Right renal cortex interstitium (tissue), 3 donors: ENCODE data around the gene GNB3. TPM values are rescaled to one million over a fixed set of nuclear protein-coding genes. Genes with fewer than 3 reads are reported as not detected.

Source experiments
- DNase-seq, 3 donors: peaks; one replicate each; pipeline ENCODE4 v3.0.0-alpha.2; 2013; ENCODE audit warnings: low read depth in 3 of 3, low spot score in 2 of 3
- polyA plus RNA-seq, 3 donors: library from polyadenylated mRNA; unstranded; fragments of 120-200 nt; gene quantifications; one replicate each; pipeline ENCODE4 v1.2.1, GENCODE V29; 2013; ENCODE audit not compliant: insufficient read length in 3 of 3

The GNB3 gene
- polyA plus RNA-seq, 3 donors, result 3.7 to 4.3 (median 4.3) TPM

DNA sequence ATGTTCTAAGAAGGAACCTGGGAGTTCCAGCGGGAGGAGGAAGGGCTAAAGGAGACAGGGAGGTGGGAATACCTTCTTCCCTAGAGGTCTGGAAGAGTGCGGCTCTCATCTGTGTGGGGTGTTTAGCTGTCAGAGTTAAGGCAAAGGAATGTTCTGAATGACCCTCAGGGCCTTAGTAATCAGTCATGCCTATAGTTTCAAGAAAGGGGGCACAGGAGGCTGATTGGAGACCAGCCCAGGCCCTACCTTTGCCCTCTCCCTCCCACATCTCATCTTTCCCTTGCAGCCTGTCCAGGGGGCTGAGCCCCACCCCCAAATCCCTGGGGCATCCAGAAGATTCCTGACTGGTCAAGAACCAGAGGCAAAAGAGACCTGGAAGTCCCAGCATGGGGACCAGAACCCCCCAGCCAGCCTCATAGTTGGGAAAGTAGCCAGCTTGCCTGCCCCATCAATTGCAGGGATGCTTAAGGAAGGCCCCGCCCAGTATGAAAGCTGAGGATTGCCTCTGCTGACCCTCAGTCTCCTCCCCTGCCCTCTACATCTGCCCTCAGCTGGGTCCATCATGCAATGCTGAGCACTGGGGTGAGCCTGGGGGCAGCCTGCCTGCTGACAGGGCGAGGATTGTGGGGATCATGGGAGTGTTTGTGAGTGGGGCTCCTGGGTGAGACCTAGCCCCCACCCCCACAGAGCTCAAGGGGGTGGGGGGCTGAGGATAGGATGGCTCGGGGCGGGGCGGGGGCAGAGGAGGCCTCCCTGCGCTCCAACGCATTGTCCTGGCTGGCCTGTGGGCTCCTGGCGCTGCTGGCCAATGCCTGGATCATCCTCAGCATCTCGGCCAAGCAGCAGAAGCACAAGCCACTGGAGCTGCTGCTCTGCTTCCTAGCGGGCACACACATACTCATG, 17.3 kb upstream of the GNB3 start:
- no peak for DNase-seq

DNA sequence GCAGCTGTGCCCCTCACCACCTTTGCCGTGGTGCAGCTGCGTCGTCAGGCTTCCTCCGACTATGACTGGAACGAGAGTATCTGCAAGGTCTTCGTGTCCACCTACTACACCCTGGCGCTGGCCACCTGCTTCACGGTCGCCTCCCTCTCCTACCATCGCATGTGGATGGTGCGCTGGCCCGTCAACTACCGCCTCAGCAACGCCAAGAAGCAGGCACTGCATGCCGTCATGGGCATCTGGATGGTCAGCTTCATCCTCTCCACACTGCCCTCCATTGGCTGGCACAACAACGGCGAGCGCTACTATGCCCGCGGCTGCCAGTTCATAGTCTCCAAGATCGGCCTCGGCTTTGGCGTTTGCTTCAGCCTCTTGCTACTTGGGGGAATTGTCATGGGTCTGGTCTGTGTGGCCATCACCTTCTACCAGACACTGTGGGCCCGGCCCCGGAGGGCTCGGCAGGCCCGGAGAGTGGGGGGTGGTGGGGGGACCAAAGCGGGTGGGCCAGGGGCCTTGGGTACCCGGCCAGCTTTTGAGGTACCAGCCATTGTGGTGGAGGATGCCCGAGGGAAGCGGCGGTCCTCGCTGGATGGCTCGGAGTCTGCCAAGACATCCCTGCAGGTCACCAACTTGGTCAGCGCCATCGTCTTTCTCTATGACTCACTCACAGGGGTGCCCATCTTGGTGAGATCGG, 16.5 kb upstream of the GNB3 start:
- DNase-seq, result no peak

DNA sequence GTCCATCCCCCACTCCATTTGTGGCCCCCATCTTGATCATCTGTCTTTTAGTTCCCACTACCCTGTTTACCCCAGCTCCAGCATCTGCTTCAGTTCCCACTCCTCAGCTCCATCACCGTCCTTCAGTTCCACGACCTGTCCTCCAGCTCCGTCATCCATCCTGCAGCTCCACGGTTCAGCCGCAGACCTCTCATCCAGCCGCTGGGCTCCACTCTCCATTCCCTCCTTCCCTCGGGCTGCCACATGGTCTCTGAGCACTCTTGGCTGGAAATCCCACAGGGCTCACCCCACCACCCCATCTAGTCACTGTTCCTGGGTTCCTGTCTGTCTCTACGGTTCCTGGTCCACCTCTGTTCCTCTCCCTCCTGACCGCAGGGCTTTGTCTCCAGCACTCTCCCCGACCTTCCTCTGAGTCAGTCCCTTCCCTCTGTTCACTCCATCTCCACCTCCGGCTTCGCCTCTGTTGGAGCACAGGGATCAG, 15.8 kb upstream of the GNB3 start:
- no peak for DNase-seq

DNA sequence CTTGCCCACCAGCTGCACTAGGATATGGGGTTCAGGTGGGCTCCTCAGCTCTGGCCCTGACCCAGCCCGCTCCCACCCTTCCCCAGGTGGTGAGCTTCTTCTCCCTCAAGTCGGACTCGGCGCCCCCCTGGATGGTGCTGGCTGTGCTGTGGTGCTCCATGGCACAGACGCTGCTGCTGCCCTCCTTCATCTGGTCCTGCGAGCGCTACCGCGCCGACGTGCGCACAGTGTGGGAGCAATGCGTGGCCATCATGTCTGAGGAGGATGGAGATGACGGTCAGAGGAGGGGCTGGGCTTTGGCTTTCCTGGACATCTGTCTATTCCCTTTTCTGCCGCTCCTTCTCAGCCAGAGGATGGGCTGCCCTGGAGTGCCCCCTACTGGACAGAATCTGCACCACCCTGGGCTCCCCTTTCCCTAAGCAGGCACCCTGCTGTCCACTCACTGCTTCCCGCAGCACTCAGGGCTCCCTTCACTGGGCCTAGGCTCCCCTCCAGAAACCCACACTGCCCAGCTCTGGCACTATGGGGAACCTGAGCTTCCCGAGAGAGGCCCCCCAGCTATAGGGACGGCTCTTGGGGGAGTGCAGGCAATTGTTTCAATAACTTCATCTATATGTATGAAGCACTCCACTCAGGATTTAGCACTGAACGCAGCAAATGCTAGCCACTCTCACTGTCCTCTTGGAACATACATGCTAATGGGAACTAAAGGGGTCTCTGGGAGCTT, 15.2 kb upstream of the GNB3 start:
- DNase-seq, result no peak

DNA sequence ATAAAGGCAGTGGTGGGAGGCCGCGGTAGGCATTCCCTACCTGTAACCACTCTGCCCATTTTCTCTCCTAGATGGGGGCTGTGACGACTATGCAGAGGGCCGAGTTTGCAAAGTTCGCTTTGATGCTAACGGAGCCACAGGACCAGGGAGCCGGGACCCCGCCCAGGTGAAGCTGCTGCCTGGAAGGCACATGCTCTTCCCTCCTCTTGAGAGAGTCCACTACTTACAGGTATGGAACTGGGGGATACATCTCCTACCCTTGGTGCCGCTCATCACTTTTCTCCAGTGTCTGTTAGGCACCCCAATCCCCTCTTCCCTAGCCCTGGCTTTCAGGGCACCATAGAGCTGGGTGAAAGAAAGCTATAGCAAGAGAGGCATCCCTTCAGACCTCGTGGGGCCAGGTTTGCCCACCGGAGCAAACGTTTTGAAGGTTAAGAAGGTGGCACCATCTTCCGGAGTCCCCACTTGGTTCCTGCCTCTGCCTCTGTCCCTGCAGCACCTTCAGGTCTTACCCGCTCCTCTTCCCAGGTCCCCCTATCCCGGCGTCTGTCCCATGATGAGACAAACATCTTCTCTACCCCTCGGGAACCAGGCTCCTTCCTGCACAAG, 14.5 kb upstream of the GNB3 start:
- no peak for DNase-seq

DNA sequence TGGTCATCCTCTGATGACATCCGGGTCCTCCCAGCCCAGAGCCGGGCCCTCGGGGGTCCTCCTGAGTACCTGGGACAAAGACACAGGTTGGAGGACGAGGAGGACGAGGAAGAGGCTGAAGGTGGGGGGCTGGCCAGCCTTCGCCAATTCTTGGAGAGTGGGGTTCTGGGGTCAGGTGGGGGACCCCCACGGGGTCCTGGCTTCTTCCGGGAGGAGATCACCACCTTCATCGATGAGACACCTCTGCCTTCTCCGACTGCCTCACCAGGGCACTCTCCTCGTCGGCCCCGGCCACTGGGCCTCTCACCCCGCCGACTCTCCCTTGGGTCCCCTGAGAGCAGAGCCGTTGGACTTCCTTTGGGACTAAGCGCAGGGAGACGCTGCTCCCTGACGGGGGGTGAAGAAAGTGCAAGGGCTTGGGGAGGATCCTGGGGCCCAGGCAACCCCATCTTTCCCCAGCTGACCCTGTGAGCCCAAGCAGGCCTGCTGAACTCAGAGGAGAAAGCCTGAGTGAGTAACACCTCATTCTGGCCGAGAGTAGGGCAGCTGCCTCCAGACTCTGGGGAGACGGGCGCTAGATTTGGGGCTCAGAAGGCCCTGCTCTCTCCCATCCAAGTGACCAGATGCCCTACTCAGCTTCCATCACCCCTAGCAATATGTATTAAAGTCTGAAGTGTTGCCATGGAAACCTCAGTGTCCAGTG, 13.8 kb upstream of the GNB3 start:
- no peak for DNase-seq

DNA sequence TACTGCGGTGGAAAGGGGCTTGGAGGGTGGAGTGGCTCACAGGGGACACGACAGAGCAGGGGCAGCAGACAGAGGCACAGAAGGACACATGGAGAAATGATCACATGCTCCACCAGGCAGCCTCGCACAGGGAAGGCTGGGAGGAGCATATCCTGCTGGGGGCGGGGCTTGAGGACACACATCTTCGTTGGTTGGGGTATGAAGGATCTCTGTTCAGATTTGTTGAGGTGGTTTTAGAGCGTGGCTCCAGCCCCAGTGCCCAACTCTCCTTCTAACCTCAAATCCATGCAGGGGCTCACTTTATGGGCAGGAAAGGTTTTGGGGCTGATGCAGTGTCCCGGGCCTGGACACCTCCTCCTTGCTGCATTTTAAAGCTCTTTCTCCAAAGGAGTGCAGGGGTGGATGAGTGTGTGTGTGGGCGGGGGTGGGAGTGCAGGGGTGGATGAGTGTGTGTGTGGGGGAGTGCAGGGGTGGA, 13.3 kb upstream of the GNB3 start:
- peak in 1 of 3 donors; percentile 81 for DNase-seq

DNA sequence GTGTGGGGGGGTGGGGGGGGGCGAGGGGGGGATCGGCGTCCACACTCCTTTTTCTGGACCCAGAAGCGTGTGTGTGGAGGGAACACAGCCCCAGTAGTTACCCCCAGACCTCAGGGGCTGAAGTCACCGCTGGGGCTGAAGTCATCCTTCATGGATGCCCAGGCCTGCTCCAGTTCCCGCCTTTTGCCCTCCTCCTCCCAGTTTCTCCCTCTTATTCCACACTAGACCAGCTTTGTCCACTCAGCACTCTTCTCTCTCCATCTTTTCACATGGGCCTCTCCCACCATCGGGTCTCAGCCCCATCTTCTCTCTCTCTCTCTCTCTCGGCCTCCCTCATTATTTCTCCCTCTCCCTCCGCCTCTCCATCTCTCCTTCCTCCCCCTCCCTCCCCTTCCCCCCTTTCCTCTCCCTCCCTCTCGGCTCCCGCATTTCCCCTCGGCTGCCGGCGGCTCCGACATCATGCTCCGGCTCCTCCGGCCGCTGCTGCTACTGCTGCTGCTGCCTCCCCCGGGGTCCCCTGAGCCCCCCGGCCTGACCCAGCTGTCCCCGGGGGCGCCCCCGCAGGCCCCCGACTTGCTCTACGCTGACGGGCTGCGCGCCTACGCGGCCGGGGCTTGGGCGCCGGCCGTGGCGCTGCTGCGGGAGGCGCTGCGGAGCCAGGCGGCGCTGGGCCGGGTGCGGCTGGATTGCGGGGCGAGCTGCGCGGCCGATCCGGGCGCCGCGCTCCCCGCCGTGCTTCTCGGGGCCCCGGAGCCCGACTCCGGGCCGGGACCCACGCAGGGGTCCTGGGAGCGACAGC, 12.5 kb upstream of the GNB3 start, which contains the start of gene P3H3:
TSS of gene P3H3 (plus strand) at position 426 of the 799 bp plus-strand sequence. CDS start at position 460, 34 bp downstream.
- DNase-seq, result peak in 1 of 3 donors; percentile 45

DNA sequence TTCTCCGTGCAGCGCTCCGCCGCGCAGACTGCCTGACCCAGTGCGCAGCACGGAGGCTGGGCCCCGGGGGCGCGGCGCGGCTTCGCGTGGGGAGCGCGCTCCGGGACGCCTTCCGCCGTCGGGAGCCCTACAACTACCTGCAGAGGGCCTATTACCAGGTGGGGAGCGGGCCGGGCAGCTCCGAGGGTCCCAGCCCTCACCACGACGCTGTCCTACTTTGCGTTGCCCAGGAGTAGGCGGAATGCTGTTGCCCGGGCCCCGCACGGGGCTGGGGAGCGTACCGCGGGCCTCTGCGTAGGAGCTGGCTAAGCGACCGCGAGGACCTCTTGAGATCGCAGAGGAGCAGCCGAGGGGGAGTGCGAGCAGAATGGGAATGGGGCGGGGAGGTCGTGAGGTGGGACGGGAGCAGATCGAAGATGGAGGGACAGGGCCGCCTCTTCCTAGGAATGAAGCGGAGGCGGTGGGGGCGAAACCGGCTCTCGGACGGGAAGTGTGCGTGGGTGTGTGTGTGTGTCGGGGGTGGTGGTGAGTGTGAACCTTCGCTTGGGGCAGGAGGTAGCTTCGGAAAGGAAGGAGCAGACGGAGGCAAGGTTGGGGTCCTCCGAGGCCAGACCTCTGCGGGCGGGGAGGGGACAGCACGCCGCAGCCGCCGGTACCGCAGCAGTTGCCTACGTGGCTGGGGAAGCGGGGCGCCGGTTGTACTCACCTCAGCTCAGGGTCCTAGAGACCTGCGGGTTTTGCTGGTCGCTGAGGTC, 11.8 kb upstream of the GNB3 start:
- peak in 1 of 3 donors; percentile 44 for DNase-seq

DNA sequence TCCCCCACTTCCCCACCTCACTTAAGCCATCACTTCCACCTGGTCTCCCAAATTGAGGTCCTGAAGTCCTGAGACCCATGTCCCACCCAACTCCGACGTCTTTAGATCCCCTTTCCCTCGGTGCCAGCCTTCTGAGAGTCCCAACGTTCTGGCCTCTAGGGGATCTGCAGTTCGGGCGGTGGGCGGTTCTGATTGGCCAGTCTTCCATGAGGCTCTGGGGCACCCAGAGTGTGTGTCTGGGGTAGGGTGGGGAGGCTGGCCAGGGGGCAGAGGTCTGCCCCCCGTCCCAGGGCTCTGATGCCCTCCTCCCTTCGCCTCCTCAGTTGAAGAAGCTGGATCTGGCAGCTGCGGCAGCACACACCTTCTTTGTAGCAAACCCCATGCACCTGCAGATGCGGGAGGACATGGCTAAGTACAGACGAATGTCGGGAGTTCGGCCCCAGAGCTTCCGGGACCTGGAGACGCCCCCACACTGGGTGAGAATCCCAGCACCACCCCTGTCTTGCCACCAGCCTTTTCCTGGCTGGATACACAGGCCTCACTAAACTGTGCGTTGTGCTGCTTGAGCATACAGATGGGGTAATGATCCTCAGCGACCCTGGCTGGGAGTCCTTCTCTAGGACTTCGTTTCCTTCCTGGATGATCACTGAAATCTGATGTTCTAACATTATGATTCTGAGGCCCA, 11.0 kb upstream of the GNB3 start:
- DNase-seq, result no peak

DNA sequence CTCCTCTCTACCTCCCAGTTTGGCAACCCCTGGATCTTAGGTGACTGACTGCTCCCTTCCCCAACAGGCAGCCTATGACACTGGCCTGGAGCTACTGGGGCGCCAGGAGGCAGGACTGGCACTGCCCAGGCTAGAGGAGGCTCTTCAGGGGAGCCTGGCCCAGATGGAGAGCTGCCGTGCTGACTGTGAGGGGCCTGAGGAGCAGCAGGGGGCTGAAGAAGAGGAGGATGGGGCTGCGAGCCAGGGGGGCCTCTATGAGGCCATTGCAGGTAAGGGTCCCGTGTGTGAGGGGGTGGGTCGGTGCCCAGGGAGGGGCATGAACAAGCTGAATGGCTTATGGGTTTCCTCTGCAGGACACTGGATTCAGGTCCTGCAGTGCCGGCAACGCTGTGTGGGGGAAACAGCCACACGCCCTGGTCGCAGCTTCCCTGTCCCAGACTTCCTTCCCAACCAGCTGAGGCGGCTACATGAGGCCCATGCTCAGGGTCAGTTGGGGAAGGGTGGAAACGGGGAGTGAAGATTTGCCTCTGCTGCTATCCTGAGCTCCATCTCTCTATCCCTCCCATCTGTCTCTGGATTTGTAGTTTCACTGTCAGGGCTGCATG, 10.3 kb upstream of the GNB3 start:
- no peak for DNase-seq

DNA sequence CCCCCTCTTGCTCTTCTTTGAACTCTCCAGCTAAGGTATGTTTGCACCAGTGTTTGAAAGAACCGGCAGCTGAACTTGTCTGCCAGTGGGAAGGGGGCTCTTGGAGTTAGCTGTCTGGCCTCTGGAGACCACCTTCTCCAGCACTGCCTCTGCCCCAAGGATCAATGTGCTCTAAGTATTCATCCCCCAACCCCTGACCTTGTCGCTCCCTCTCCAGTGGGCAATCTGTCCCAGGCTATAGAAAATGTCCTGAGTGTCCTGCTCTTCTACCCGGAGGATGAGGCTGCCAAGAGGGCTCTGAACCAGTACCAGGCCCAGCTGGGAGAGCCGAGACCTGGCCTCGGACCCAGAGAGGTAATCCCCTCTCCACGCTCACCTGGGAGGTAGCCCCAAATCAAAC, 9.7 kb upstream of the GNB3 start:
- no peak for DNase-seq

DNA sequence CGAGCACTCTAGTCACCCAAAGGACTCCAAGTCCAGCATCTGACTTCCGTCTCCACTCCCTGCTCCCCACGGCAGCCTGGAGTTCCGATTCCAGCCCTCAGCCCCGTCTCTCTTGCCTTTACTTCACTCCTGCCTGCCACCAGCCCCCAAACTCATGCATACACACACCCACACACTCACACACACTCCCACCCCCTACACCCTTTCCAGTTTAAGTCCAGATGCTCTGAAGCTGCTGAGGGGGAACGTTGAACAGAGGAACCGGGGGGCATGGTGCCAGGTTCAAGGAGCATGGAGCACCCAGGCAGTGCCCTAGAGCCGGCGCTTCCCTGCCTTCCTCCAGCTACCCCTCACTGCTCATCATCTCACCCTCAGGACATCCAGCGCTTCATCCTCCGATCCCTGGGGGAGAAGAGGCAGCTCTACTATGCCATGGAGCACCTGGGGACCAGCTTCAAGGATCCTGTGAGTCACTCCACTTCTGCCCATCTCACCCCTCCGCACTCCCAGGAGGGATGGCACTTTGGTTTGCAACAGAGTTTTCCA, 9.2 kb upstream of the GNB3 start:
- no peak for DNase-seq

DNA sequence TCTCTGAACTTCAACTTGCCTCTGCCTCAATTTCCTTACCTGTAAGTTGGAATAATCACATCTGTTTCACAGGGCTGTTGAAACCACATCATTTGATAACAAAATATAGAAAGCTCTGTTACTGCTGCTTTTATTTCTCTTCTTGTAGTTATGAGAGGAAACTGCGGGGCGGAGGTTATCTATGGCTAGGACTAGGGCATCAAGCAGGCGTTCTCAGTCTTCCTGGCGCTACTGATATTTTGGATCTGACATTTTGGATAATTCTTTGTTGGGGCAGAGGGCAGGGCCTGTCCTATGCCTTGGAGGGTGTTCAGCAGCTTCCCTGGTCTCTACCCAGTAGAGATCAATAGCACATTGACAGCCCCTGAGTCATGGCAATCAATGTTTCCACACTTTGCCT, 8.6 kb upstream of the GNB3 start:
- DNase-seq, result no peak

DNA sequence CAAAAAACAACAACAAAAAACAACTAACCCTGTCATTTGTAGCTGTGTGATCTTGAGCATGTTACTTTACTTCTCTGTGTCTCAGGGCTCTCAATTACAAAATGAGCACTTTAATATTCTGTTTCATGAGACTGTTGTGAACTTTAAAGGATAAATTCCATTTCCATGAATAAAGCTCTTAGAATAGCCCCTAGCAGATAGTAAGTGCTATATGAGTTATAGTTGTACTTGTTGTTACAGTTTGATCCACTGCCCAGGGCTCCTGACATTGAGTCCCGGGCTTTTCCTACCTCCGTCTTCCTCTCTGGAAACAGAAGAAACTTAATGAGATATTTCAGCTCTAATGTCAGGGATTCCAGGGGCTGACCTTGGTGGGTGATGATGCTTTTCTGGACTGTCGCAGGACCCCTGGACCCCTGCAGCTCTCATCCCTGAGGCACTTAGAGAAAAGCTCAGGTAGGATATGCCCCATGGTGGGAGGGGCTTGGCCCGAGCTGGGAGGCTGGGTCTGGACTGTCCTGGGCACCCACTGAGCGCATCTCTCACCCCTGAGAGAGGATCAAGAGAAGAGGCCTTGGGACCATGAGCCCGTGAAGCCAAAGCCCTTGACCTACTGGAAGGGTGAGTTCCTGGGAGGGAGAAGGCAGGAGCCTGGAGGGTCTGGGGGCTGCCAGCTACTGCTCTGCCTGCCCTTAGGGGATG, 7.4 kb upstream of the GNB3 start:
- no peak for DNase-seq

DNA sequence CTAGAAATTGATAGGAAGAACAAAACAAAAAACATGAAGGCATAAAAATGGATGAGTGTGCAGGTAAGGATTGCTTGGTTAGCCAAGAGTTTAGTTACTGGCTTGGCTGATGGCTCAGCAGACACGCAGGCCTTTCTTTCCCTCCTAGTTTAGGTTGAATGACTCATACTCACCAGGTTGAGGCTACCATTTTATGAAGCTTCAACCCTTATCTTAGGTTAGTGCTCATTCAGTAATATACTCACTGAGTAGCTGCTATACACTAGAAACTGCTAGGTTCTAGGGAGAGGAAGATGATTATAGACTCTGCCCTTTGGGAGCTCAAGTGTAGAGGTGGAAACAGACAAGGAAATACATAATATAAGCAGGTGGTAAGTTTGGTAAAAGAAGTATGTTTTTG, 6.5 kb upstream of the GNB3 start:
- DNase-seq, result no peak

DNA sequence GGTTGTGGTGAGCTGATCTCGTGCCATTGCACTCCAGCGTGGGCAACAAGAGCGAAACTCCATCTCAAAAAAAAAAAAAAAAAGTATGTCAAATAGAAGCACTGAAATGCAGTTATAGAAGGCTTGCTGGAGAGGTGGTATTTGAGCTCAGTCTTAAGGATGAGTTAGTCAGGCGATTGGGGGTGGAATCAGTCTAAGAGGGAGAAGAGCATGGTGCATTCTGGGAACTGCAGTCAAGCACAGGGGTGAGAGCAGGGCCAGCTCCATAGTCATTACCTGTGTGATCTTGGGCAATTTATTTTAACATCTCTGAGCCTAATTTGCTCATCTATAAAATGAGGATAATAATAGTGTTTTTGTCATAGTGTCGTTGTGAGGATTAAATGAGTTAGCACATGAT, 5.9 kb upstream of the GNB3 start:
- no peak for DNase-seq
